H1 (cell line): ENCODE results near the gene SMAD7.

Experiments used
- CEBPB ChIP-seq: IDR thresholded peaks from 2 replicates; pipeline ENCODE4 v1.6.1; 2012; ENCODE audit warnings: low read depth, low read length
- EP300 ChIP-seq, 2 experiments: IDR thresholded peaks; 1 replicate in 1 of 2; 2 replicates in 1 of 2; pipeline ENCODE4 v1.6.1; 2011 to 2012; ENCODE audit warnings: low read depth in 2 of 2, low read length in 2 of 2, mild to moderate bottlenecking in 2 of 2, borderline replicate concordance in 1 of 2, inconsistent platforms in 1 of 2, moderate library complexity in 1 of 2
- EZH2 ChIP-seq: fragments of 200-600 bp; sonication (generic); IDR thresholded peaks from 2 replicates; pipeline ENCODE4 v1.7.1; 2012; ENCODE audit warnings: low read depth, mild to moderate bottlenecking, moderate library complexity, low read length, inconsistent platforms; ENCODE audit not compliant: severe bottlenecking
- GABPA ChIP-seq: IDR thresholded peaks from 2 replicates; pipeline ENCODE4 v1.6.1; 2011; ENCODE audit warnings: mild to moderate bottlenecking, low read length, moderate library complexity, borderline replicate concordance; ENCODE audit not compliant: insufficient read depth
- HDAC6 ChIP-seq: IDR thresholded peaks from one replicate; pipeline ENCODE4 v1.7.1; 2012; ENCODE audit warnings: low read depth, mild to moderate bottlenecking, inconsistent platforms, low read length, moderate library complexity
- POLR2A ChIP-seq, 2 experiments: IDR thresholded peaks; 1 replicate in 1 of 2; 2 replicates in 1 of 2; pipeline ENCODE4 v1.6.1; 2011; ENCODE audit warnings: low read depth in 2 of 2, low read length in 2 of 2, mild to moderate bottlenecking in 2 of 2; ENCODE audit errors: control extremely low read depth in 1 of 2
- POU5F1 ChIP-seq: IDR thresholded peaks from 2 replicates; pipeline ENCODE4 v1.6.1; 2011; ENCODE audit warnings: low read depth, mild to moderate bottlenecking, low read length, moderate library complexity
- RAD21 ChIP-seq, 2 experiments: IDR thresholded peaks in 1 of 2; conservative IDR thresholded peaks in 1 of 2; 2 replicates each; pipeline ENCODE4 v1.6.1; 2011; ENCODE audit warnings: low read depth in 2 of 2, low read length in 2 of 2, improper control_type of control experiment in 1 of 2, inconsistent platforms in 1 of 2, mild to moderate bottlenecking in 1 of 2, moderate library complexity in 1 of 2
- SIN3A ChIP-seq, 2 experiments: IDR thresholded peaks in 1 of 2; conservative IDR thresholded peaks in 1 of 2; 2 replicates each; pipeline ENCODE4 v1.6.1; 2011 to 2012; ENCODE audit warnings: low read length in 2 of 2, improper control_type of control experiment in 1 of 2, low read depth in 1 of 2, mild to moderate bottlenecking in 1 of 2
- TAF1 ChIP-seq: IDR thresholded peaks from 2 replicates; pipeline ENCODE4 v1.6.1; 2011; ENCODE audit warnings: mild to moderate bottlenecking, low read depth, low read length
- TF ChIP-seq, protein P1 (sequence below): IDR thresholded peaks from 2 replicates; pipeline ENCODE4 v1.6.1; 2011; ENCODE audit warnings: low read depth, mild to moderate bottlenecking, low read length; ENCODE audit not compliant: insufficient read depth
- TF ChIP-seq, protein P2 (sequence below), 3 experiments: IDR thresholded peaks; 1 replicate in 2 of 3; 2 replicates in 1 of 3; pipeline versions ENCODE4 v1.5.1 to v1.6.1; 2011; ENCODE audit warnings: low read length in 3 of 3, mild to moderate bottlenecking in 3 of 3, inconsistent platforms in 2 of 3, low read depth in 1 of 3, moderate library complexity in 1 of 3; ENCODE audit not compliant: insufficient read depth in 1 of 3; ENCODE audit errors: control extremely low read depth in 1 of 3

GRCh38 chr18:48922801-48923730, 27.7 kb downstream of the SMAD7 start:
- TF ChIP-seq EZH2 (no peak), CEBPB (no peak), GABPA (no peak), TAF1 (no peak), SIN3A (conservative IDR thresholded peaks at IDR 0.05 in 1 of 2, IDR thresholded peaks at IDR 0.05 in 1 of 2; ENCODE audit: low read depth in 1 of 2, low read length in 2 of 2) (no peak), POLR2A (IDR thresholded peaks at IDR 0.05; ENCODE audit: control extremely low read depth in 1 of 2, low read depth in 2 of 2, low read length in 2 of 2) (no peak), HDAC6 (no peak), POU5F1 (no peak), RAD21 (IDR thresholded peaks at IDR 0.05 in 1 of 2, conservative IDR thresholded peaks at IDR 0.05 in 1 of 2; ENCODE audit: low read depth in 2 of 2, low read length in 2 of 2) (no peak), EP300 (IDR thresholded peaks at IDR 0.05; ENCODE audit: borderline replicate concordance in 1 of 2, low read depth in 2 of 2, low read length in 2 of 2) (no peak)
- TF ChIP-seq, protein P1, sequence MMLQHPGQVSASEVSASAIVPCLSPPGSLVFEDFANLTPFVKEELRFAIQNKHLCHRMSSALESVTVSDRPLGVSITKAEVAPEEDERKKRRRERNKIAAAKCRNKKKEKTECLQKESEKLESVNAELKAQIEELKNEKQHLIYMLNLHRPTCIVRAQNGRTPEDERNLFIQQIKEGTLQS, result no peak
- TF ChIP-seq, protein P2, sequence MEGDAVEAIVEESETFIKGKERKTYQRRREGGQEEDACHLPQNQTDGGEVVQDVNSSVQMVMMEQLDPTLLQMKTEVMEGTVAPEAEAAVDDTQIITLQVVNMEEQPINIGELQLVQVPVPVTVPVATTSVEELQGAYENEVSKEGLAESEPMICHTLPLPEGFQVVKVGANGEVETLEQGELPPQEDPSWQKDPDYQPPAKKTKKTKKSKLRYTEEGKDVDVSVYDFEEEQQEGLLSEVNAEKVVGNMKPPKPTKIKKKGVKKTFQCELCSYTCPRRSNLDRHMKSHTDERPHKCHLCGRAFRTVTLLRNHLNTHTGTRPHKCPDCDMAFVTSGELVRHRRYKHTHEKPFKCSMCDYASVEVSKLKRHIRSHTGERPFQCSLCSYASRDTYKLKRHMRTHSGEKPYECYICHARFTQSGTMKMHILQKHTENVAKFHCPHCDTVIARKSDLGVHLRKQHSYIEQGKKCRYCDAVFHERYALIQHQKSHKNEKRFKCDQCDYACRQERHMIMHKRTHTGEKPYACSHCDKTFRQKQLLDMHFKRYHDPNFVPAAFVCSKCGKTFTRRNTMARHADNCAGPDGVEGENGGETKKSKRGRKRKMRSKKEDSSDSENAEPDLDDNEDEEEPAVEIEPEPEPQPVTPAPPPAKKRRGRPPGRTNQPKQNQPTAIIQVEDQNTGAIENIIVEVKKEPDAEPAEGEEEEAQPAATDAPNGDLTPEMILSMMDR (IDR thresholded peaks at IDR 0.05; ENCODE audit: control extremely low read depth in 1 of 3, insufficient read depth in 1 of 3, low read depth in 1 of 3, low read length in 3 of 3), result no peak
